H1 (cell line): ENCODE measurements around the gene NXPH1. TPM values are rescaled to one million over a fixed set of nuclear protein-coding genes. Genes with fewer than 3 reads are reported as not detected.

Experiments
- CTCF ChIA-PET: fragments of 300-600 bp; sonication (Branson Sonifier 250); formaldehyde crosslinking; loops from one replicate; lab custom pipeline; 2021; ENCODE audit not compliant: partially characterized antibody; lab: Charles Lee
- POLR2A ChIA-PET: fragments of 300-600 bp; sonication (Branson Sonifier 250); formaldehyde crosslinking; loops from one replicate; lab custom pipeline; 2021; ENCODE audit warnings: inconsistent platforms; ENCODE audit not compliant: partially characterized antibody; lab: Charles Lee
- DNase-seq, 2 experiments: peaks; one replicate each; pipeline versions ENCODE4 v3.0.0 to v3.0.0-alpha.2; 2010 to 2022; ENCODE audit warnings: low spot score in 2 of 2, low read depth in 1 of 2, mixed read lengths in 1 of 2
- FAIRE-seq: peaks from 2 replicates; lab custom pipeline; 2011; peaks lifted over from hg19 to GRCh38; lab: Jason Lieb, UNC
- H2AFZ ChIP-seq: 2 replicates; pipeline ENCODE4 v1.8.1; 2012; ENCODE audit warnings: low read length, inconsistent platforms
- H2AK5ac ChIP-seq: 2 replicates; pipeline ENCODE4 v1.6.1; 2013; ENCODE audit warnings: low read depth, low read length
- H2BK120ac ChIP-seq: replicated peaks from 2 replicates; pipeline ENCODE3; 2013; ENCODE audit warnings: low read depth, low read length, inconsistent platforms
- H2BK12ac ChIP-seq: 2 replicates; pipeline ENCODE4 v1.6.1; 2013; ENCODE audit warnings: low read depth, low read length
- H2BK15ac ChIP-seq: 2 replicates; pipeline ENCODE4 v1.6.1; 2013; ENCODE audit warnings: low read length
- H2BK20ac ChIP-seq: 2 replicates; pipeline ENCODE4 v1.6.1; 2013; ENCODE audit warnings: low read length
- H2BK5ac ChIP-seq: 2 replicates; pipeline ENCODE4 v1.6.1; 2013; ENCODE audit warnings: low read depth, low read length
- H3K14ac ChIP-seq: 2 replicates; pipeline ENCODE4 v1.6.1; 2013; ENCODE audit warnings: inconsistent platforms; ENCODE audit not compliant: insufficient read length
- H3K18ac ChIP-seq: 2 replicates; pipeline ENCODE4 v1.6.1; 2013; ENCODE audit warnings: low read length; ENCODE audit errors: extremely low read depth
- H3K23ac ChIP-seq: 2 replicates; pipeline ENCODE4 v1.6.1; 2013; ENCODE audit warnings: inconsistent platforms; ENCODE audit not compliant: insufficient read length
- H3K23me2 ChIP-seq: 2 replicates; pipeline ENCODE4 v1.6.1; 2013; ENCODE audit warnings: low read depth, low read length
- H3K27ac ChIP-seq: 2 replicates; pipeline ENCODE4 v1.6.1; 2011; ENCODE audit warnings: low read depth, low read length, inconsistent platforms
- H3K27me3 ChIP-seq, 4 experiments: replicated peaks in 1 of 4; 1 replicate in 1 of 4; 2 replicates in 3 of 4; pipeline versions ENCODE4 v1.6.1 to v1.8.1; 2011 to 2013; ENCODE audit warnings: low read length in 3 of 4, mild to moderate bottlenecking in 3 of 4, inconsistent platforms in 2 of 4, mixed read lengths in 2 of 4, moderate library complexity in 1 of 4; ENCODE audit not compliant: control insufficient read depth in 3 of 4, insufficient read depth in 3 of 4; ENCODE audit errors: extremely low read depth in 1 of 4
- H3K36me3 ChIP-seq, 4 experiments: 2 replicates each; pipeline versions ENCODE4 v1.6.1 to v1.8.1; 2011 to 2013; ENCODE audit warnings: mild to moderate bottlenecking in 4 of 4, low read length in 3 of 4, moderate library complexity in 2 of 4, control low read depth in 1 of 4, inconsistent platforms in 1 of 4; ENCODE audit not compliant: insufficient read depth in 4 of 4, control insufficient read depth in 2 of 4
- H3K4ac ChIP-seq: replicated peaks from 2 replicates; pipeline ENCODE3; 2013; ENCODE audit warnings: low read length, low read depth, mixed read lengths, inconsistent platforms; ENCODE audit not compliant: insufficient read length
- H3K4me1 ChIP-seq, 4 experiments: replicated peaks in 1 of 4; 1 replicate in 1 of 4; 2 replicates in 3 of 4; pipeline versions ENCODE4 v1.6.1 to v1.8.1; 2011 to 2013; ENCODE audit warnings: low read length in 3 of 4, inconsistent platforms in 2 of 4, mixed read lengths in 1 of 4; ENCODE audit not compliant: insufficient read depth in 4 of 4, control insufficient read depth in 3 of 4
- H3K4me2 ChIP-seq, 2 experiments: 2 replicates each; pipeline versions ENCODE4 v1.6.1 to v1.8.1; 2011 to 2013; ENCODE audit warnings: low read depth in 2 of 2, low read length in 2 of 2, control low read depth in 1 of 2, inconsistent platforms in 1 of 2, mild to moderate bottlenecking in 1 of 2; ENCODE audit not compliant: insufficient read depth in 1 of 2
- H3K4me3 ChIP-seq, 4 experiments: fragments of 200-600, 300-600 bp in 1 of 4; sonication (generic), shearing (Covaris generic), sonication (Bioruptor Twin) in 1 of 4; 2 replicates each; pipeline versions ENCODE4 v1.5.1 to v1.8.1; 2011 to 2016; ENCODE audit warnings: low read length in 4 of 4, low read depth in 3 of 4, control low read depth in 2 of 4, inconsistent platforms in 2 of 4, mild to moderate bottlenecking in 2 of 4, mixed read lengths in 1 of 4, moderate library complexity in 1 of 4; ENCODE audit not compliant: insufficient read depth in 2 of 4; ENCODE audit errors: extremely low read depth in 1 of 4
- H3K56ac ChIP-seq: replicated peaks from 2 replicates; pipeline ENCODE3; 2013; ENCODE audit warnings: low read depth, mild to moderate bottlenecking, mixed read lengths, low read length, inconsistent platforms; ENCODE audit not compliant: insufficient read length
- H3K79me1 ChIP-seq: 2 replicates; pipeline ENCODE4 v1.6.1; 2013; ENCODE audit warnings: low read depth, low read length, control low read depth
- H3K79me2 ChIP-seq, 2 experiments: 2 replicates each; pipeline versions ENCODE4 v1.6.1 to v1.8.1; 2012 to 2013; ENCODE audit warnings: low read length in 2 of 2, mild to moderate bottlenecking in 2 of 2, inconsistent platforms in 1 of 2; ENCODE audit not compliant: insufficient read depth in 2 of 2, control insufficient read depth in 1 of 2
- H3K9ac ChIP-seq, 4 experiments: replicated peaks in 1 of 4; 1 replicate in 1 of 4; 2 replicates in 3 of 4; pipeline versions ENCODE4 v1.6.1 to v1.8.1; 2011 to 2013; ENCODE audit warnings: low read depth in 3 of 4, low read length in 3 of 4, control low read depth in 2 of 4, mild to moderate bottlenecking in 2 of 4, moderate library complexity in 2 of 4, inconsistent platforms in 1 of 4; ENCODE audit errors: extremely low read depth in 1 of 4
- H3K9me3 ChIP-seq, 2 experiments: 2 replicates each; pipeline versions ENCODE4 v1.6.1 to v1.8.1; 2012 to 2013; ENCODE audit warnings: mild to moderate bottlenecking in 2 of 2, moderate library complexity in 2 of 2, control low read depth in 1 of 2, inconsistent platforms in 1 of 2, low read depth in 1 of 2, low read length in 1 of 2, mixed read lengths in 1 of 2; ENCODE audit not compliant: insufficient read depth in 2 of 2
- H4K20me1 ChIP-seq, 2 experiments: replicated peaks in 1 of 2; 2 replicates each; pipeline versions ENCODE3 to v1.8.1; 2011 to 2013; ENCODE audit warnings: inconsistent platforms in 2 of 2, low read length in 2 of 2, mild to moderate bottlenecking in 1 of 2; ENCODE audit not compliant: insufficient read depth in 2 of 2, control insufficient read depth in 1 of 2
- H4K5ac ChIP-seq: 2 replicates; pipeline ENCODE4 v1.6.1; 2013; ENCODE audit warnings: low read length, low read depth, mixed read lengths, inconsistent platforms; ENCODE audit not compliant: insufficient read length
- H4K8ac ChIP-seq: 2 replicates; pipeline ENCODE4 v1.8.0; 2013; ENCODE audit warnings: mild to moderate bottlenecking, moderate library complexity, low read length, inconsistent platforms; ENCODE audit not compliant: insufficient read depth; ENCODE audit errors: extremely low read depth
- H4K91ac ChIP-seq: replicated peaks from 2 replicates; pipeline ENCODE3; 2013; ENCODE audit warnings: low read length, mixed read lengths, inconsistent platforms; ENCODE audit not compliant: insufficient read length
- ATF3 ChIP-seq: IDR thresholded peaks from 2 replicates; pipeline ENCODE4 v1.6.1; 2011; ENCODE audit warnings: low read depth, mild to moderate bottlenecking, low read length; ENCODE audit not compliant: insufficient read depth
- CEBPB ChIP-seq: IDR thresholded peaks from 2 replicates; pipeline ENCODE4 v1.6.1; 2012; ENCODE audit warnings: low read depth, low read length
- CHD2 ChIP-seq: IDR thresholded peaks from 2 replicates; pipeline ENCODE4 v1.6.1; 2012; ENCODE audit warnings: low read length, improper control_type of control experiment
- EGR1 ChIP-seq: IDR thresholded peaks from 2 replicates; pipeline ENCODE4 v1.6.1; 2011; ENCODE audit warnings: low read depth, low read length, borderline replicate concordance
- JUN ChIP-seq: IDR thresholded peaks from 2 replicates; pipeline ENCODE4 v1.6.1; 2011; ENCODE audit warnings: low read depth, mild to moderate bottlenecking, improper control_type of control experiment, low read length
- NANOG ChIP-seq: IDR thresholded peaks from 2 replicates; pipeline ENCODE4 v1.6.1; 2011; ENCODE audit warnings: low read length, low read depth, mild to moderate bottlenecking, inconsistent platforms; ENCODE audit not compliant: insufficient read depth, poor library complexity, severe bottlenecking
- PHF8 ChIP-seq: fragments of 200-600 bp; sonication (generic); conservative IDR thresholded peaks from 2 replicates; pipeline ENCODE4 v1.7.1; 2012; ENCODE audit warnings: low read depth, mild to moderate bottlenecking, inconsistent platforms, low read length, moderate library complexity
- POLR2A ChIP-seq, 2 experiments: IDR thresholded peaks; 1 replicate in 1 of 2; 2 replicates in 1 of 2; pipeline ENCODE4 v1.6.1; 2011; ENCODE audit warnings: low read depth in 2 of 2, low read length in 2 of 2, mild to moderate bottlenecking in 2 of 2; ENCODE audit errors: control extremely low read depth in 1 of 2
- SIN3A ChIP-seq, 2 experiments: IDR thresholded peaks in 1 of 2; conservative IDR thresholded peaks in 1 of 2; 2 replicates each; pipeline ENCODE4 v1.6.1; 2011 to 2012; ENCODE audit warnings: low read length in 2 of 2, improper control_type of control experiment in 1 of 2, low read depth in 1 of 2, mild to moderate bottlenecking in 1 of 2
- SIX5 ChIP-seq: IDR thresholded peaks from 2 replicates; pipeline ENCODE4 v1.6.1; 2011; ENCODE audit warnings: mild to moderate bottlenecking, low read depth, low read length
- TAF1 ChIP-seq: IDR thresholded peaks from 2 replicates; pipeline ENCODE4 v1.6.1; 2011; ENCODE audit warnings: mild to moderate bottlenecking, low read depth, low read length
- WGBS, 2 experiments: shearing (Covaris generic) in 1 of 2; methylation state at CpG; one replicate each; pipeline versions ENCODE4 v1.1.6 to v1.1.7; 2013 to 2015; ENCODE audit warnings: low lambda C conversion rate in 2 of 2, mixed read lengths in 2 of 2, inconsistent platforms in 1 of 2, low coverage in 1 of 2, missing lambda C conversion rate in 1 of 2; ENCODE audit not compliant: insufficient replicate concordance in 2 of 2, insufficient coverage in 1 of 2, insufficient read length in 1 of 2; ENCODE audit errors: extremely low coverage in 1 of 2, missing lambda C conversion rate in 1 of 2; 5-methylcytosine and 5-hydroxymethylcytosine counted together
- polyA plus RNA-seq, 7 experiments: library from polyadenylated mRNA; depleted of rRNA in 3 of 7; stranded (reverse) in 5 of 7; unstranded in 2 of 7; fragments of >200 nt in 5 of 7; fragments of 200-250 nt in 2 of 7; gene quantifications; 1 replicate in 5 of 7; 2 replicates in 1 of 7; 4 replicates in 1 of 7; pipeline versions ENCODE4 v1.2.1 to v1.2.3, GENCODE V29; 2011 to 2013; ENCODE audit warnings: missing spikeins in 2 of 7, mixed read lengths in 2 of 7
- total RNA-seq: library from RNA; stranded (reverse); fragmentation: NEBNext Ultra II Directional; extraction: Animal tissue kit (Norgen Biotek cat#: 25700); gene quantifications from 2 replicates; pipeline ENCODE4 v1.2.1, GENCODE V29; 2021

NXPH1 gene
- total and polyA plus RNA-seq, 2 of the 8 experiments (the other 6 are each of a cell fraction or from before 2014, with no cell fraction given) = 0.14 to 1.0 TPM

GRCh38 chr7:8684426-8684825, 251.0 kb downstream of the NXPH1 start:
- Histone ChIP-seq H3K79me2 (no peaks in the 10 kb centered on the region), H3K4ac (no peak overlapping the region), H2BK20ac (no peak overlapping the region), H3K4me1 (no peaks in the 10 kb centered on the region), H4K20me1 (no peaks in the 10 kb centered on the region), H2AK5ac (no peak overlapping the region), H3K27ac (no peak overlapping the region), H2BK5ac (no peak overlapping the region), H3K27me3 (no peaks in the 10 kb centered on the region), H3K23me2 (no peaks in the 10 kb centered on the region), H3K56ac (no peak overlapping the region), H3K18ac (no peak overlapping the region), H3K36me3 (no peaks in the 10 kb centered on the region), H4K91ac (no peak overlapping the region), H3K14ac (no peak overlapping the region), H3K79me1 (no peaks in the 10 kb centered on the region), H3K4me3 (no peak overlapping the region), H2BK15ac (no peak overlapping the region), H2AFZ (no peak overlapping the region), H4K8ac (no peak overlapping the region), H2BK12ac (no peak overlapping the region), H3K4me2 (no peak overlapping the region), H3K9ac (no peak overlapping the region), H3K23ac (no peak overlapping the region), H2BK120ac (no peak overlapping the region), H3K9me3 (no peaks in the 10 kb centered on the region), H4K5ac (no peak overlapping the region)
- TF ChIP-seq SIX5 = no peak
- no peak for TF ChIP-seq SIN3A (conservative IDR thresholded peaks at IDR 0.05 in 1 of 2, IDR thresholded peaks at IDR 0.05 in 1 of 2; ENCODE audit: low read depth in 1 of 2, low read length in 2 of 2)
- TF ChIP-seq CEBPB = no peak
- no peak for TF ChIP-seq ATF3
- TF ChIP-seq TAF1 = no peak
- TF ChIP-seq NANOG = no peak
- TF ChIP-seq EGR1 = no peak
- TF ChIP-seq JUN = no peak
- no peak for TF ChIP-seq PHF8
- TF ChIP-seq CHD2 = no peak
- TF ChIP-seq POLR2A (IDR thresholded peaks at IDR 0.05; ENCODE audit: control extremely low read depth in 1 of 2, low read depth in 2 of 2, low read length in 2 of 2) = no peak
- 90% methylated on average over 4 of the region's 4 CpGs; no CpG with 5 or more reads in 1 of the 2 experiments for WGBS, 2 experiments
- POLR2A ChIA-PET = no interaction called here
- CTCF ChIA-PET = no interaction called here
- no peak for FAIRE-seq
- no peak for DNase-seq
